Superior temporal gyrus (tissue), 1 donor: Measurements from ENCODE around the gene TLE5.
A peak's percentile ranks its signal among the peaks of the same experiment; 100 is the strongest.
"Not testable (repeated sequence)": the region's sequence is repeated elsewhere in the genome, so short reads cannot be mapped to it uniquely, and the experiment has no call there.

Experiments used
- DNase-seq: peaks from one replicate; pipeline ENCODE4 v3.0.0-alpha.2; 2016; ENCODE audit errors: extremely low spot score

TLE5 gene

GRCh38 chr19:3025549-3025886, 36.8 kb downstream of the TLE5 start:
- DNase-seq = no peak

GRCh38 chr19:3024870-3025548, 37.3 kb downstream of the TLE5 start:
- DNase-seq = no peak

GRCh38 chr19:3024509-3024869, 37.8 kb downstream of the TLE5 start:
- DNase-seq = no peak

GRCh38 chr19:3020321-3020960, 41.9 kb downstream of the TLE5 start:
- DNase-seq = peak; percentile 38

GRCh38 chr19:3019211-3019854, 43.0 kb downstream of the TLE5 start:
- no peak for DNase-seq

- no peak for DNase-seq
Measured at GRCh38 chr19:3017923-3018322, 44.4 kb downstream of the TLE5 start.

GRCh38 chr19:3015126-3016057, 46.9 kb downstream of the TLE5 start:
- no peak for DNase-seq

GRCh38 chr19:3014135-3014534, 48.2 kb downstream of the TLE5 start:
- no peak for DNase-seq

- no peak for DNase-seq
Measured at GRCh38 chr19:3013263-3013725, 49.0 kb downstream of the TLE5 start.

- no peak for DNase-seq
Measured at GRCh38 chr19:3012621-3013262, 49.6 kb downstream of the TLE5 start.

- not testable (repeated sequence) for DNase-seq
Measured at GRCh38 chr19:3012059-3012458, 50.2 kb downstream of the TLE5 start.

GRCh38 chr19:3010871-3011270, 51.4 kb downstream of the TLE5 start:
- DNase-seq = no peak

GRCh38 chr19:3008994-3009393, 53.3 kb downstream of the TLE5 start:
- no peak for DNase-seq

GRCh38 chr19:3007975-3008374, 54.3 kb downstream of the TLE5 start:
- no peak for DNase-seq

GRCh38 chr19:3006075-3006767, 56.1 kb downstream of the TLE5 start:
- no peak for DNase-seq

GRCh38 chr19:3005345-3005744, 57.0 kb downstream of the TLE5 start:
- no peak for DNase-seq

GRCh38 chr19:3004522-3004921, 57.8 kb downstream of the TLE5 start:
- DNase-seq = no peak

GRCh38 chr19:3003046-3003445, 59.2 kb downstream of the TLE5 start:
- DNase-seq = no peak
